ENCODE data around the gene IGFALS.

Gene IGFALS

DNA sequence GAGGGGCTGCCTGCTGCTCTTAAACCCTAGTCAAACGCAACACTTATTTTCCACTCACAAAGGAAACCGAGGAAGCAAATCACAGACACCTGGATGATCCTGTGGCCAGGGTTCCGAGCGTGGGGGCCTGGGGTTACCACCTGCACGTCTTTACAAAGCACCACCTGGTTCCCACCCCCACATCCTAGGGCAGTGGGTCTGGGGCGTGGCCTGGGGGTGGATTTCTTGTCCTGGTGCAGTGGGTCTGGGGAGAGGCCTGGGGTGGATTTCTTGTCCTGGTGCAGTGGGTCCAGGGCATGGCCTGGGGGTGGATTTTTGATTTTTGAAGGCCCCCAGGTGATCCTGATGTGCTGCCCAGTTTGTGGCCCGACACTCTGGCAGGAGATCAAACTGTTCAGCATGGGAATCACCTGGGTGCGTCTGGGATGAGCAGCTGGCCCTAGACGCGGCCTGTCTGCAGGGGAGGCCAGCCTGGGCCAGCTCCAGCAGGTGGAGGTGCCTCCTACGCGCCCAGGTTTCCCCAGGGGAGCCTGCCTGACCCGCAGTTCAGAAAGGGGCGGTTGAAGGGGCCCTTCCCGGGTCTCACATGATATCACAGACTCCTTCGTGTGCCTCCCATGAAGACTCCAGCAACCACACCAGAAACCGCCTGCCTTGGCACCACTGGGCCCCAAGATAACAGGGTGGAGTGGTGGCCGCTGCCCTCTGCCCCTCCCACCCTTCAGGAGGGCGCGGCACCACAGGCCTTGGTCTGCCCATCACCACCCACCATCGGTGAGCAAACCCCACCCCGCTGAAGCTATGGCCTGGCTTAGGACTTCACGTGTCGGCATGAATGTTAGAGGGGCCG is 26.8 kb upstream of the IGFALS start:
- ChIA-PET POLR2A (no interaction called here), CTCF (no interaction called here)
- no peak for DNase-seq (ENCODE audit: extremely low spot score)
- TF ChIP-seq ZNF384 (IDR thresholded peaks at IDR 0.05), result no peak
- TF ChIP-seq FOXK2 (IDR thresholded peaks at IDR 0.05), result no peak
- TF ChIP-seq NFRKB (IDR thresholded peaks at IDR 0.05), result no peak
- TF ChIP-seq TARDBP (IDR thresholded peaks at IDR 0.05), result no peak
- no peak for TF ChIP-seq FOXM1 (IDR thresholded peaks at IDR 0.05; ENCODE audit: borderline replicate concordance)

DNA sequence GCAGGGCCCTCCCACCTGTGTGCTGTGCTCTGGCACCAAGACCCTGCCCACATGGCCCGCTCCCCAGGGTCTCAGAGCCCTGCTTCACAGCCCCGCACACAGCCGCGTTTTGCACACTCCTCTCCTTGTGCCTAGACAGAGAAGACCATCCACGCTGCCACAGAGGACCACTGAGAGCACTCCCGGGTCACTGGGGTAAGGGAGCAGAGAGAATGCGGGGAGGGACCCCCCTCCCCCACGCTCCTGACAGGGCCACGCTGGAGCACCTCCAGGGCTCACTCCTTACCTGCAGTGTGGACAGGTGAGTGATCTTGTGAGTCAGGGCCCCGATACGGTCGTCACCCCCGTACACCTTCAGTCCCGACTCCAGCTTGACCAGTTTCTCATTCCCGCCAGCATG is 26.1 kb upstream of the IGFALS start:
- no peak for TF ChIP-seq CTBP1 (IDR thresholded peaks at IDR 0.05; ENCODE audit: borderline replicate concordance)
- no peak for TF ChIP-seq BHLHE40 (IDR thresholded peaks at IDR 0.05; ENCODE audit: borderline replicate concordance)
- TF ChIP-seq HDGF (IDR thresholded peaks at IDR 0.05; ENCODE audit: borderline replicate concordance), result no peak
- TF ChIP-seq FOXM1 (IDR thresholded peaks at IDR 0.05; ENCODE audit: borderline replicate concordance), result no peak
- no peak for TF ChIP-seq FOXA1 (IDR thresholded peaks at IDR 0.05)
- no peak for TF ChIP-seq ARNT (IDR thresholded peaks at IDR 0.05)
- no peak for TF ChIP-seq ELF4 (IDR thresholded peaks at IDR 0.05)
- TF ChIP-seq NFRKB (IDR thresholded peaks at IDR 0.05), result no peak
- TF ChIP-seq L3MBTL2 (conservative IDR thresholded peaks at IDR 0.05), result no peak
- no peak for TF ChIP-seq TARDBP (IDR thresholded peaks at IDR 0.05)
- TF ChIP-seq ZNF384 (IDR thresholded peaks at IDR 0.05), result no peak
- TF ChIP-seq, protein P1, sequence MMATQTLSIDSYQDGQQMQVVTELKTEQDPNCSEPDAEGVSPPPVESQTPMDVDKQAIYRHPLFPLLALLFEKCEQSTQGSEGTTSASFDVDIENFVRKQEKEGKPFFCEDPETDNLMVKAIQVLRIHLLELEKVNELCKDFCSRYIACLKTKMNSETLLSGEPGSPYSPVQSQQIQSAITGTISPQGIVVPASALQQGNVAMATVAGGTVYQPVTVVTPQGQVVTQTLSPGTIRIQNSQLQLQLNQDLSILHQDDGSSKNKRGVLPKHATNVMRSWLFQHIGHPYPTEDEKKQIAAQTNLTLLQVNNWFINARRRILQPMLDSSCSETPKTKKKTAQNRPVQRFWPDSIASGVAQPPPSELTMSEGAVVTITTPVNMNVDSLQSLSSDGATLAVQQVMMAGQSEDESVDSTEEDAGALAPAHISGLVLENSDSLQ (IDR thresholded peaks at IDR 0.05), result no peak
- TF ChIP-seq SP1 (IDR thresholded peaks at IDR 0.05), result no peak
- no peak for TF ChIP-seq FOXK2 (IDR thresholded peaks at IDR 0.05)
- no peak for TF ChIP-seq SUZ12 (IDR thresholded peaks at IDR 0.05)
- no peak for TF ChIP-seq LEF1 (IDR thresholded peaks at IDR 0.05; ENCODE audit: borderline replicate concordance)
- ChIA-PET CTCF (no interaction called here), POLR2A (no interaction called here)
- DNase-seq (ENCODE audit: extremely low spot score), result no peak

DNA sequence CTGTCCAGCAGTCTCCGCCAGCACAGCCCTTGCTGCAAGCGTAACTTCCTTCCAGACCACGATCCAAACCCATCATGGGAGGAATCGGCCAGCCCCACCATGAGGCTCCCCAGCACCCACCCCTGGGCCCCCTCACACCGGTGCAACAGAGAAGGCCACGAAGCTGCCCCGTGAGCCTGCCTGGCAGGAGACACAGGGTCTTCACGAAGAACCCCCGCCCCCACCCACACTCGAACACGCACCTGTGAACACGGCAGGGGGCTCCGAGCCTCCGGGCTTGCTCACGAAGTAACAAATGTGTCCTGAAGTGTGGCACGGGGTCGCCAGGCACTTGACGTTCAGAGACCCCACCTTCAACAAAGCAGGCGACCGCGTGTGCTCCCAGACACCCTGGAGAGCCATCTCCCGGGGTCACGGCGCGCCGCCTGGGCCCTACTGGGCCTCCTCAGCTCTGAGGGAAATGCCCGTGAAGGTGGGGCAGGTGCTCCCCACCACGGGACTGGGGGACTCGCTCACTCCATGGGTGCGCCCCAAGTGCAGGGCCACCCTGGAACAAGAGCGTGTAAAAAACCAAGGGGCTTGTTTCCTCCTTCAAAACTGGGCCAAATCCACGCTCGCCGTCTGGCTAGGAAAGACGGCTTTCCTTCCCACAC is 25.5 kb upstream of the IGFALS start:
- CTCF ChIA-PET, result no interaction called here
- DNase-seq (ENCODE audit: extremely low spot score), result no peak
- POLR2A ChIA-PET, result no interaction called here
- TF ChIP-seq ARNT (IDR thresholded peaks at IDR 0.05), result no peak
- no peak for TF ChIP-seq FOXM1 (IDR thresholded peaks at IDR 0.05; ENCODE audit: borderline replicate concordance)
- no peak for TF ChIP-seq CTBP1 (IDR thresholded peaks at IDR 0.05; ENCODE audit: borderline replicate concordance)
- TF ChIP-seq ELF4 (IDR thresholded peaks at IDR 0.05), result no peak
- TF ChIP-seq TARDBP (IDR thresholded peaks at IDR 0.05), result no peak
- no peak for TF ChIP-seq LEF1 (IDR thresholded peaks at IDR 0.05; ENCODE audit: borderline replicate concordance)
- no peak for TF ChIP-seq NFRKB (IDR thresholded peaks at IDR 0.05)
- TF ChIP-seq SUZ12 (IDR thresholded peaks at IDR 0.05), result no peak
- TF ChIP-seq HDGF (IDR thresholded peaks at IDR 0.05; ENCODE audit: borderline replicate concordance), result no peak
- TF ChIP-seq, protein P1 (IDR thresholded peaks at IDR 0.05), result no peak
- TF ChIP-seq SP1 (IDR thresholded peaks at IDR 0.05), result no peak
- no peak for TF ChIP-seq L3MBTL2 (conservative IDR thresholded peaks at IDR 0.05)
- TF ChIP-seq ZNF384 (IDR thresholded peaks at IDR 0.05), result no peak
- no peak for TF ChIP-seq BHLHE40 (IDR thresholded peaks at IDR 0.05; ENCODE audit: borderline replicate concordance)
- TF ChIP-seq FOXA1 (IDR thresholded peaks at IDR 0.05), result no peak
- TF ChIP-seq FOXK2 (IDR thresholded peaks at IDR 0.05), result no peak

DNA sequence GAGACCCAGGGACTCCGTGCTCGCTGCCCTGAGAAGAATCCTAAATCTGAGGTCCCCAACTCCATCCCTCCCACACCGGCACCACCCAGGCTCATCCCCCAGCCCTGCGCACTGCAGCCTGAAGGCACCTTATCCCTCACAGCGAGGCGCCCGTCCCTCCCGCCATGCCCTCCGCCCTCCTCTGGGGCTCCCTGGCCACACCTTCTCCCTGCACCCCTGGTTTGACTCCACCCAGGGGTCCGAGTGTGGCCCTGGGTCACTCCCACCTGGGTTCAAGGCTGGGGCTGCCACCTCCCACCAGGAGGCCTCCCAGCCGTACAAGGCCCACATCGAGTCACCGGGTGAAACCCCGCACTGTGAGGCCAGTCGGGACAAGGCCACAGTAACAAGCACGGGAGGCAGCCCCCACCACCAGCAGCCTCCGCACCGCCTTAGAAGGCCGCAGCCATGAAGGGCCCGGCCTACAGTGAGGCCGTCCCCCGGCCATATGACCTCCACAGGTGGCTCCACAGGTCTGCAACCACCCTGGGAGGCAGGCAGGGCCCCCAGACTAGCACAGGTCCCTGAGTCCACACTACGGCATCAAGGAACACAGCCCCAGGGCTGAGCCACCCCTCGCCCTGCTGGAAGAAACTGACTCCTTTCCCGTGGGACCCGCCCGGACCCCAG is 24.8 kb upstream of the IGFALS start:
- TF ChIP-seq ZNF384 (IDR thresholded peaks at IDR 0.05) (no peak), HDGF (IDR thresholded peaks at IDR 0.05; ENCODE audit: borderline replicate concordance) (no peak), ARNT (IDR thresholded peaks at IDR 0.05) (no peak), FOXK2 (IDR thresholded peaks at IDR 0.05) (no peak), TARDBP (IDR thresholded peaks at IDR 0.05) (no peak), CTBP1 (IDR thresholded peaks at IDR 0.05; ENCODE audit: borderline replicate concordance) (no peak), FOXA1 (IDR thresholded peaks at IDR 0.05) (no peak), L3MBTL2 (conservative IDR thresholded peaks at IDR 0.05) (no peak), FOXM1 (IDR thresholded peaks at IDR 0.05; ENCODE audit: borderline replicate concordance) (no peak), BHLHE40 (IDR thresholded peaks at IDR 0.05; ENCODE audit: borderline replicate concordance) (no peak), NFRKB (IDR thresholded peaks at IDR 0.05) (no peak), LEF1 (IDR thresholded peaks at IDR 0.05; ENCODE audit: borderline replicate concordance) (no peak), SP1 (IDR thresholded peaks at IDR 0.05) (no peak), SUZ12 (IDR thresholded peaks at IDR 0.05) (no peak), ELF4 (IDR thresholded peaks at IDR 0.05) (no peak)
- TF ChIP-seq, protein P1 (IDR thresholded peaks at IDR 0.05), result no peak
- ChIA-PET CTCF (no interaction called here), POLR2A (no interaction called here)
- DNase-seq (ENCODE audit: extremely low spot score), result no peak

DNA sequence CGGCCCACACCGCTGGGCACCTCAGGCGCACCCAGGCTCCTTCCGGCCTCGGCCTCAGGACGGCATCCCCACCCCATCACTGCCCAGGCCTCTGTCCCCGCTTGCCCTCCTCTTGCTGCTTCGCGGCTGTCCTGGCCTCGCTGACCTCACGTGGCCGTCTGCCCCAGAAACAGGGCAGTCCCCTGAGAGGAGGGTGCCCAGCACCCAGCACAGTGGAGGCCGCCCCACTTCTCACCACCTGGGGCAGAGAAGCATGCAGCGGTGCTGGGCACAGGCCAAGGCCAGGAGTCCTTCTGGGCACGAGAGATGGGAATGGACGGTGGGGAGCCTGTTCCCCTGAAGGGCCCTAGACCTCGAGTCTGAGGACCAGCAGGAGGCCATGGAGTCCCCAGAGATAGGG is 24.2 kb upstream of the IGFALS start:
- POLR2A ChIA-PET, result interaction anchor here (0.8 kb wide), 1 partner anchor 9 kb away, joined by 3 read pairs; the partner anchor contains the start of genes FAHD1 and HAGH
- DNase-seq (ENCODE audit: extremely low spot score), result no peak
- TF ChIP-seq L3MBTL2 (conservative IDR thresholded peaks at IDR 0.05) (no peak), FOXA1 (IDR thresholded peaks at IDR 0.05) (no peak), NFRKB (IDR thresholded peaks at IDR 0.05) (no peak), SP1 (IDR thresholded peaks at IDR 0.05) (no peak), LEF1 (IDR thresholded peaks at IDR 0.05; ENCODE audit: borderline replicate concordance) (no peak), FOXK2 (IDR thresholded peaks at IDR 0.05) (no peak), ZNF384 (IDR thresholded peaks at IDR 0.05) (no peak), CTBP1 (IDR thresholded peaks at IDR 0.05; ENCODE audit: borderline replicate concordance) (no peak), FOXM1 (IDR thresholded peaks at IDR 0.05; ENCODE audit: borderline replicate concordance) (no peak), TARDBP (IDR thresholded peaks at IDR 0.05) (no peak), ARNT (IDR thresholded peaks at IDR 0.05) (no peak), SUZ12 (IDR thresholded peaks at IDR 0.05) (no peak), HDGF (IDR thresholded peaks at IDR 0.05; ENCODE audit: borderline replicate concordance) (no peak), BHLHE40 (IDR thresholded peaks at IDR 0.05; ENCODE audit: borderline replicate concordance) (no peak), ELF4 (IDR thresholded peaks at IDR 0.05) (no peak)
- TF ChIP-seq, protein P1 (IDR thresholded peaks at IDR 0.05), result no peak
- CTCF ChIA-PET, result no interaction called here
